GM23248 (cell line): ENCODE data around the gene STAG3.
"Not testable (repeated sequence)": the region's sequence is repeated elsewhere in the genome, so short reads cannot be mapped to it uniquely, and the experiment has no call there.

Source experiments
- EZH2 ChIP-seq: fragments of 200-600 bp; sonication (generic); IDR thresholded peaks from 2 replicates; pipeline ENCODE4 v1.6.1; 2018; ENCODE audit warnings: antibody characterized with exemption, mild to moderate bottlenecking; ENCODE audit not compliant: insufficient read depth, poor library complexity, severe bottlenecking
- EZH2phosphoT487 ChIP-seq: fragments of 200-600 bp; sonication (generic); IDR thresholded peaks from 2 replicates; pipeline ENCODE4 v1.6.1; 2018; ENCODE audit warnings: antibody characterized with exemption, moderate library complexity, mild to moderate bottlenecking, low read depth; ENCODE audit not compliant: insufficient read depth

- not testable (repeated sequence) for TF ChIP-seq EZH2, EZH2phosphoT487
Observed at GRCh38 chr7:100195901-100196322, 18.2 kb downstream of the STAG3 start.
